Endometrial microvascular endothelial cells (primary cell): ENCODE results near the gene SRP19. TPM values are rescaled to one million over a fixed set of nuclear protein-coding genes. Genes with fewer than 3 reads are reported as not detected.
"Not testable (repeated sequence)": the region's sequence is repeated elsewhere in the genome, so short reads cannot be mapped to it uniquely, and the experiment has no call there.

Experiments
- in situ Hi-C: cut with HindIII; loops from 2 replicates; pipeline ENCODE4 v1.10.0; 2017; ENCODE audit warnings: low sequenced_read_pairs, low pct_unique_long_range_greater_than_20kb; ENCODE audit errors: inconsistent ontology term
- total RNA-seq: library from RNA; depleted of rRNA; stranded (reverse); fragments of >200 nt; gene quantifications from one replicate; pipeline ENCODE4 v1.2.3, GENCODE V29; 2015; ENCODE audit errors: inconsistent ontology term

Gene SRP19
- 136 TPM for total RNA-seq

DNA sequence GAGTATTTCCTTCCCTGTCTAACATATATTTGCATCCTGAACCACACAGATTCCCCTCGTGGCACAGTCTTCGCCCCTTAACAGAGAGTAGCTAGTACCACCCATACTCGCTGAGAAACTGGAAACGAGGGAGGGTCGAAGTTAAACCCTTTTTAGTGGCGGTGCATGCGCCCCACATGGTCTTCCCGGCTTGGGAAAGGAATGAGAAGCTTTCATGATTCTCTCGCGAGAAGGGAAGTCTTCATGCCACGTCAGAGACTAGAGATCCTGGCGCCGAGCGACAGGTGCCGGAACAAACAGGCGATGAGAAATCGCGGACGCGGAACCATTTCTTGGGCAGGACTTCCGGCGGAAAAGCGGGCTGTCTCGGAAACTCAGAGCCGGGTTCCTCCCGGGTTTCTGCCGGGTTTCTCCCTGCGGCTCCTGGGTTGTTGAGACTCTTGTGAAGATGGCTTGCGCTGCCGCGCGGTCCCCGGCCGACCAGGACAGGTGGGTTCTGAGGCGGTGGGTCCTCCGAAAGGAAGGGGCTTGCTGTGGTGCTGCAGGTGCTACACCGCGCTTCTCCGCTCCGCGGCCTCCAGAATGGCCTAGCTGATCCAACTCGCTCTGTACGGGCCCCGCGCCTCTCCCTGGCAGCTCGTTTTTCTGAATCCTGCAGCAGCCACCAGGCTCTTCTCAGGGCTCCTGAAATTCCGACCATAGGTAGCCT is at the start of gene SRP19:
TSS of gene SRP19 (plus strand) at position 359 of the 709 bp plus-strand sequence. CDS start at position 449, 90 bp downstream.
- in situ Hi-C loops, result no loop called here

DNA sequence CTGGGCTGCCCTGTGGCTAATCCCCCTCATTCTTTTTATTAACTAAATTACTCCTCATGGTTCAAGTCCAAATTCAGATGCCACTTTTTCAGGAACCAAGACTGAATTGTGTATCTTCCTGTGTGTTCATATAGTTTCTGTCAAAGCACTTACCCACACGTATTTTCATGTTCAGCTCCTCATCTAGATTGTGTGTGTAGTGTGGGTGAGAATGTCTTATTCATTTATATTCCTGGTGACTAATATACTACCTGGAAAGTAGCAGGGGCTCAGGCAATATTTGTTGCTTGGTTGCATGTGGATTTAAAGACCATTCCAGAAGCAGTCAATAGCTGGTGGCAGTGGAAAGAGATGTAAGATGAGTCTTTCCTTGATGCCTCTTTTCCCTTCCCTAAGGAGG is 48.5 kb upstream of the SRP19 start:
- in situ Hi-C loops, result no loop called here

DNA sequence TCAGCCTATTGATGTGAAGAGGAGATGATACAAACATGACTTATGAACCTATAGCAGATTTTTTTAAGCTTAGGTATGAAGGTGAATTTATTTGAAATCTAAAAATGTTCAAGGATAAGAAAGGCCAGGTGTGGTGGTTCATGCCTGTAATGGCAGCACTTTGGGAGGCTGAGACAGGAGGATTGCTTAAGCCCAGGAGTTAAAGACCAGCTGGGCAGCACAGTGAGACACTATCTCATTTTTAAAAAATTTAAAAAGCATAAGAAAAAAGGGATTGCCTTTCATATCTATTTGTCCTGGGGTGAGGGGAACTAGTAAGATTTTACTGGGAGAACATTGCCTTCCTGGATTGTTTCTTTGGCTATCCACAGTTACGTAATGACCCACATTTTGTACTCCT is 40.8 kb upstream of the SRP19 start:
- in situ Hi-C loops, result no loop called here

- in situ Hi-C loops, result no loop called here
Measured at GRCh38 chr5:112822456-112822855, 38.6 kb upstream of the SRP19 start.

DNA sequence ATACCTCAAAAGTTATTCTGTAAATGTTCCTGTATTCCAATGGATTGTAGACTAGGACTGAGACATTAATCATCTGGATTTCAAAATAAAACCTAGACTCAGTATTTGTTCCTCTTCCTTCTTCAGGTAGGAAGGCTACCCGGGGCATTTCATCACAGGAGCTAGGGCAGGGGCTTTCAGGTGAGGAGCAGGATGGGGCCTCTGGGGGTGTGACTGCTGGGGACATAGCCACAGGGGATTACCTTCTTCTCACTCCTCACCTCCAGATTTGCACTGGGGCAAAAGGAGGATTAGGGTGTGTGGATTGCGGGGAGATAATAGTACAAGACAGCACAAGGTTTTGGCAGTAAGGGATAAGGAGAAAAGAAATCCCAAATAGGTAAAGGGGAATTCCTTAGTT is 37.9 kb upstream of the SRP19 start:
- in situ Hi-C loops, result no loop called here

DNA sequence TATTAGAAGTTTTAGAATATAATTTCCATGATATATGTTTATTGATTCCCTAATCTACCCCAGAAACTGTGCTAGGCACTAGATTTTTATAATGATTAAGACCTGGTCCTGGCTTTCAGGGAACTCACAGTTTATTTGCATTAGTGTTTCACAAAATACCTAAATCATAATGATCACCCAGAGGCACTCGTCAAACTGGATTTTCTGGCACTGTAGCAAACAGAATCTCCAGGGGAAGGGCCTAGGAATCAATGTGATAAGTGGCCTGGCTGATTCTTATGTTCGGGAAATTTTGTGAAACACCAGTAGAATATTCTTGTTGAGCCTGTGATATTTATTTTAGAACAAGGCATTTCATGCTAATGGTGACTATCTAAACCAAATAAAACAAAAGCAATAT is 37.4 kb upstream of the SRP19 start:
- in situ Hi-C loops, result no loop called here

GRCh38 chr5:112824197-112824596 is 36.9 kb upstream of the SRP19 start:
- in situ Hi-C loops, result no loop called here

DNA sequence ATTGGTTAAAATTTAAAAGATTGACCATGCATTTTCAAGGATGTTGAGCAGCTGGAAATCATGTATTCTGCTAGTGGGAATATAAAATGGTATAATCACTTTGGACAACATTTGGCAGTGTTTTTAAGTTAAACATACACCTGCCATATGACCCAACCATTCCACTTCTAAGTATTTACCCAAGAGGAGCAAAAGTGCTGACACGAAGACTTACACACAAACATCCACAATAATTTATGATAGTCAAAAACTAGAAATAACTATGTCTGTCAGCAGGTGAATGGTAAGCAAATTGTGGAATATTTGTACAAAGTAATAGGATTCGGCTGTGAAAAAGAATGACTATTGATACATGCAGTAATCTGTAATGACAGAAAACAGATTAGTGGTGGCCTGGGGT is 30.7 kb upstream of the SRP19 start:
- in situ Hi-C loops, result no loop called here

DNA sequence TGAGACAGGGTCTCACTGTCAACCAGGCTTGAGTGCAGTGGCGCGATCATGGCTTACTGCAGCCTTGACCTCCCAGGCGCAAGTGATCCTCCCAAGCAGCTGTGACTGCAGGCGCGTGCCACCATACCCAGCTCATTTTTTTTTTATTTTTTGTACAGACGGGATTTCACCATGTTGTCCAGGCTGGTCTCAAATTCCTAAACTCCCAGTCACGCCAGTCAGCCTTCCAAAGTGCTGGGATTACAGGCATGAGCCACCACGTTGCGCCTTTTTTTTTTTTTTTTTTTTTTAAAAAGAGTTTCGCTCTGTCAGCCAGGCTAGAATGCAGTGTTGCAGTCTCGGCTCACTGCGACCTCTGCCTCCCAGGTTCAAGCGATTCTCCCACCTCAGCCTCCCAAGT is 27.1 kb upstream of the SRP19 start:
- in situ Hi-C loops, result no loop called here

DNA sequence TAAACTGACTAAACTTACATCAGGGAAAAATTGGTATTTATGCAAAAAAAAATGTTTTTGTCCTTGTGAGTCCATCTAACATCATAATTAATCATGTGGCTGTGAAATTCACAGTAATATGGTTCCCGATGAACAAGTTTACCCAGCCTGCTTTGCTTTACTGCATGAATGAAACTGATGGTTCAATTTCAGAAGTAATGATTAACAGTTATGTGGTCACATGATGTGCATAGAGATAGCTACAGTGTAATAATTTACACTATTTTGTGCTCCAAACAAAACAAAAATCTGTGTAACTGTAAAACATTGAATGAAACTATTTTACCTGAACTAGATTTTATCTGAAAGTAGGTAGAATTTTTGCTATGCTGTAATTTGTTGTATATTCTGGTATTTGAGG is 16.6 kb upstream of the SRP19 start:
- in situ Hi-C loops, result no loop called here

GRCh38 chr5:112846556-112846955 is 14.5 kb upstream of the SRP19 start:
- in situ Hi-C loops, result no loop called here

- in situ Hi-C loops, result no loop called here
Measured at GRCh38 chr5:112847306-112847705, 13.8 kb upstream of the SRP19 start.

- in situ Hi-C loops, result no loop called here
Measured at GRCh38 chr5:112848116-112848811, 12.8 kb upstream of the SRP19 start.

DNA sequence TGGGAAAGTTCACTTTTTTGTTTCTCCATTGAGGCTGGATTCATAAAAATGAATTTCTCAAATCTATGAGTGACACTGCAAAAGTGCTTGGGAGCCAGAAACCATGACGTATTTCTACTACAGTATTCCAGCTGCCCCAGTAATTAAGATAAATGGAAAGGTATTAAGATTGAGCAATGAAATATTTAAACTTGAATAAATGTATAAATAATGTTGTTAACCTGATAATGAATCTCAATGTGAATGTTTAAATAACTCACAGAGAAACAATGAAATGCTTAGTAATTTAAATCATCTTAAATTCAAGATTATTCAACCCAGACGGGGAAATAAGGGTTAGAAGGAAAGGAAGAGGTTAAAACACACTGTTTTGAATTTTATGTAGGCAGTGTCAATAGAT is 11.2 kb upstream of the SRP19 start:
- in situ Hi-C loops, result no loop called here

- in situ Hi-C loops, result no loop called here
Measured at GRCh38 chr5:112854651-112855050, 6.4 kb upstream of the SRP19 start.

GRCh38 chr5:112857866-112858265 is 3.2 kb upstream of the SRP19 start:
- in situ Hi-C loops, result no loop called here

DNA sequence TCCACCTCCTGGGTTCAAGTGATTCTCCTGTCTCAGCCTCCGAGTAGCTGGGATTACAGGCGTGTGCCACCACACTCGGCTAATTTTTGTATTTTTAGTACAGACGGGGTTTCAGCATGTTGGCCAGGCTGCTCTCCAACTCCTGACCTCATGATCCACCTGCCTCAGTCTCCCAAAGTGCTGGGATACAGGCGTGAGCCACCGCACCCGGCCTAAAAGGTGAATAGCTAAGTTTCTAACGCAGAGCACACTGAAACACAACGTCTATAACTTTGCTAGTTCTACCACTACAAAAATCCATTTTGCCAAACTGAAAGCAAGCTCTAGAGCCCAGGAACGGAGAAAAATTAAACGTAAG is 537 bp upstream of the SRP19 start:
- in situ Hi-C loops, result not testable (repeated sequence)

DNA sequence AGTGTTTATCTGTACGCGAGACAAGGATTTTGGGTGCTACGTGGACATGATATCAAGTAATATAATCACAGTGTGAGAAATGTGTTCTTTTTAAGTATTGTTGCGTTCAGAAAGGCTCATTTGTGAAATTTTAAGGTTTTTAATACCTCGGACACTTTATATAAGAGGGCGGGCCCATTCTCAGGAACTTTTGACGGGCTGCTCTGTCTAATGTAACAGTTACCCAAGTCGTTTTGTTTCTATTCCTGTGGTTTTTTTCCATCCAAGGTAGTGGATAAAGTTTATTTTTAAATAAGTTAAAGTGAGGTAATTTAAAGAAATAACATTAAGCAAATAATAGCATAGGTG is 525 bp downstream of the SRP19 start:
- in situ Hi-C loops, result no loop called here

DNA sequence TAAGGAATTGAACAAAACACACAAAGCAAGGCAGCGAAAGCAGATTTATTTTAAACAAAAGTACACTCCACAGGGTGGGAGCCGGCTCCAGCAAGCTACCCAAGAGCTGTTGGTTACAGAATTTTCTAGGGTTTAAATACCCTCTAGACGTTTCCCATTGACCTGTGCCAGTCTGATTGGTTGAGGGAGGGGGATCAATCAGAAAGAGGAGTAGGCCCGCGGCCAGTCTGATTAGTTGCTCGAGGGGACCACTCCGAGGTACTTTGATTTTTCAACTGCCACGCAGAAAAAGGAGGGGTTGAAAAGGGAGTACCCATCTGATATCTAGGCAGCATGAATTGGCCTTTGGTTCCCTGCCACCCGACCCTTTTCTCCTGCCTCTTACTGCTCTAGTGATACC is 998 bp downstream of the SRP19 start:
- in situ Hi-C loops, result no loop called here

DNA sequence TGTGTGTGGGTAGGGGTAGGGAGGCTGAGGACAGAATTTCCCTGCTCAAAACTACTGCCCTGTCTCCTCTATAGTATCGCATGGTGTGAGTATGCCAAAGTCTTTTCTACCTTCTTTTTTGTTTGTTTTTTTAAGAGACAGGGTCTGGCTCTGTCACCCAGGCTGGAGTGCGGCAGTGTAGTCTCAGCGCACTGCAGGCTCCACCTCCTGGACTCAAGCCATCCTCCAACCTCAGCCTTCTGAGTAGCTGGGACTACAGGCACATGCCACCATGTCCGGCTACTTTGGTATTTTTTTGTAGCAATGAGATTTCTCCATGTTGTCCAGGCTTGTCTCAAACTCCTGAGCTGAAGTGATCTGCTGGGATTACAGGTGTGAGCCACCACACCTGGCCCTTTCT is 2.5 kb downstream of the SRP19 start:
- in situ Hi-C loops, result no loop called here

DNA sequence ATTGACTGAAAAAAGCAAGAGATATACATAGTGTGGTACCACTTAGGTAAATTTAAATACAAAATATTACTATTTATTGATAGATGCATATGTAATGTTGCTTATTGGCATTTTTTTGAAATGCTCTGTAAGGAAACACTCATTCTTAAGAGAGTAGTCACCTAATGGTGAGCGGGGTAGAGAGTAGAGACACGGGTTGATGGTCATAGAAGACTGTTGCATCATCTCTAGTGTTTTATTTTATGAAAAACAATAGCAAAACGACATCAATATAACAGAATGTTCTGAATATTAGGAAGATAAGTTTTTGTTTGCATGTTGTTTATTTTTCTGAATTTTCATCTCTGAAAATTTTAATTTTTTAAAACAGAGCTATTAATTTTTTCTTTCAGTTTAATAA is 4.0 kb downstream of the SRP19 start:
- in situ Hi-C loops, result no loop called here
